Measurements from ENCODE around the gene NME3. TPM values are rescaled to one million over a fixed set of nuclear protein-coding genes. Genes with fewer than 3 reads are reported as not detected.

NME3 gene
- total RNA-seq, result 73.6 and 90.8 TPM in 2 replicates

DNA sequence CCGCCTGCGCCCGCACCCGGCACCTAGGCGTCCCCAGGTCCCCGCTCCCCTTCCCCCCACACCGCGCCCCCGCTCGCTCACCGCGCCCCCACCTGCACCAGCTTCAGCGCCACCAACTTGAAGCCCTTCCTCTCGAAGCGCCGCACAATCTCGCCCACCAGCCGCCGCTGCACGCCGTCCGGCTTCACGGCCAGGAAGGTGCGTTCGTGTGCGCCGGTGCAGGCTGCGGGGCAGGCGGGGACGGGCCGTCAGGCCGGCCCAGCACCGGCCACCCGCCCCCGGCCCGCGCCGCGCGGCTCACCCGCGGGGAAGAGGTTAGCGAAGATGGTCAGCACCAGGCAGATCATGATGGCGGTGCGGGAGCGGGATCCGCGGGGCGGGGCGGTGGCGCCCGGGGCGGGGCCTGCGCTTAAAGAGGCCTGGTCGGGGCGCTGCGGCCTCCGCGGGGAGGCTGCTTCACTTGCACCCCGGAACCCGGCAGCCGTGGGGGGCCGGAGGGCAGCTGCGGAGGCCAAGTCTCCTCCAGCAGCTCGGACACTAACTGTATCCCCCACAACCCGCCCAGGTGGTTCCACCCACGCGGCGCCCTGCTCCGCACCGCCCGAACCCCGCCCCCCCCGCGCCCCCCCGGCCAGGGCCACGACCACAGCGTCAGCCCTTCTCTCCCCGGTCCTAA is at the start of gene NME3:
Gene NME3, minus strand, starts transcription at position 356 of the 676 bp plus-strand sequence. Its CDS starts 9 bp downstream, at position 347.

GRCh38 chr16:1793578-1794220 is 22.4 kb upstream of the NME3 start, which contains the start of gene IGFALS:
Gene IGFALS (minus strand): TSS chr16:1793705. CDS start chr16:1793652, 53 bp downstream.

GRCh38 chr16:1782408-1783264 is 11.3 kb upstream of the NME3 start, which contains the start of the genes NUBP2 and SPSB3:
Gene NUBP2 (plus strand): TSS chr16:1782960. CDS start chr16:1783021, 61 bp downstream.
Gene SPSB3 (minus strand): TSS chr16:1782571. CDS start chr16:1781483, 1,088 bp downstream.

GRCh38 chr16:1772908-1773702 is 1.8 kb upstream of the NME3 start, which contains the start of gene MRPS34:
Gene MRPS34 (minus strand): TSS chr16:1773134. CDS start chr16:1773119, 15 bp downstream.

DNA sequence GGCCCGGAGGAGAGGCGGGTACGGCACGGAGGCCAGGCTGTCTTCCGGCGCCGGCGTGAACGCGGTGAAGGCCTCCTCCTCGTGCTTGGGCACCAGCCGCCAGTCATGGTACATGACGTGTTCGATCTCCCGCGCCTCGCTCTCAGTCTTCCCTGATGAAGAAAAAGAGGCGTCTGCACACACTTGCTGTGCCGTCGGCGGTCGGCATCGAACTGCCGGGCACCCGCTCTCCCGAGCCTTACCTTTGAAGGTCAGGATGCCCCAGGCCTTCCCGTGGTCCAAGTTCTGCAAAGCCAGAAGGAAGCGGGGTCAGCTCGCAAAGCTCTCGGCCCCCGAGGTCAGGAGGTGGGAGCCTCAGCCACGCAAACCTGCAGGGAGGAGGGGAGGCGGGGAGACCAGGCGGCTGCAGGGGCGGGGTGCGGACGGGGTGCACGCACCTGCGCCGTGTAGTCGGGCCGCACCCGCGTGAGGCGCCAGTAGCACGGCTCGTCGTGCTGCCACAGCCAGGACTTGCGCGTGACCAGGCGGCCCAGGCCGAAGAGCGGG is 1.1 kb upstream of the NME3 start, which contains the start of gene EME2:
Gene EME2, plus strand, starts transcription at position 449 of the 546 bp plus-strand sequence. CDS start 418 bp downstream, outside the sequence.

Other genes with a start within 250 kb of the NME3 start
- 12.9 and 13.6 TPM in 2 replicates for gene TMEM204, start 237.9 kb downstream of the NME3 start, total RNA-seq
- gene IFT140, start 159.5 kb downstream of the NME3 start, total RNA-seq, result 15.3 and 23.6 TPM in 2 replicates
- gene CRAMP1, start 159.2 kb downstream of the NME3 start, total RNA-seq, result 5.5 and 6.6 TPM in 2 replicates
- 43.7 and 48.3 TPM in 2 replicates for gene JPT2, start 93.3 kb downstream of the NME3 start, total RNA-seq
- 20.0 and 22.4 TPM in 2 replicates for gene MAPK8IP3, start 65.3 kb downstream of the NME3 start, total RNA-seq
- gene EME2, start 1.3 kb upstream of the NME3 start, total RNA-seq, result 2.4 and 2.5 TPM in 2 replicates
- gene MRPS34, start 1.6 kb upstream of the NME3 start, total RNA-seq, result 155 TPM in 2 replicates
- gene SPSB3, start 11.0 kb upstream of the NME3 start, total RNA-seq, result 31.8 and 35.5 TPM in 2 replicates
- gene NUBP2, start 11.4 kb upstream of the NME3 start, total RNA-seq, result 111 and 116 TPM in 2 replicates
- gene IGFALS, start 22.2 kb upstream of the NME3 start, total RNA-seq, result 0.30 TPM in 1 of 2 replicates, not detected in the other
- 62.4 and 71.3 TPM in 2 replicates for gene HAGH, start 55.3 kb upstream of the NME3 start, total RNA-seq
- gene FAHD1, start 55.7 kb upstream of the NME3 start, total RNA-seq, result 33.6 and 52.6 TPM in 2 replicates
- 0.30 TPM in 1 of 2 replicates, not detected in the other for gene MEIOB, start 100.6 kb upstream of the NME3 start, total RNA-seq
- gene HS3ST6, start 146.9 kb upstream of the NME3 start, total RNA-seq, result not detected in 2 replicates
- 9.8 and 12.0 TPM in 2 replicates for gene MSRB1, start 171.7 kb upstream of the NME3 start, total RNA-seq
- not detected in 2 replicates for gene RPL3L, start 183.1 kb upstream of the NME3 start, total RNA-seq
- 323 and 367 TPM in 2 replicates for gene NDUFB10, start 188.0 kb upstream of the NME3 start, total RNA-seq
- gene RPS2, start 193.3 kb upstream of the NME3 start, total RNA-seq, result 4,271 and 4,630 TPM in 2 replicates
- not detected in 2 replicates for gene RNF151, start 195.3 kb upstream of the NME3 start, total RNA-seq
- gene TBL3, start 200.5 kb upstream of the NME3 start, total RNA-seq, result 94.1 and 97.0 TPM in 2 replicates
- not detected in 2 replicates for gene NOXO1, start 209.9 kb upstream of the NME3 start, total RNA-seq
- 21.1 and 43.7 TPM in 2 replicates for gene GFER, start 212.7 kb upstream of the NME3 start, total RNA-seq
- gene SYNGR3, start 218.4 kb upstream of the NME3 start, total RNA-seq, result 4.2 and 8.4 TPM in 2 replicates
- gene ZNF598, start 238.3 kb upstream of the NME3 start, total RNA-seq, result 44.0 and 45.6 TPM in 2 replicates
- 1.6 and 1.8 TPM in 2 replicates for gene NPW, start 248.2 kb upstream of the NME3 start, total RNA-seq